Activated CD4-positive, alpha-beta T cell treated with anti-CD3 and anti-CD28 coated beads for 36 hours (primary cell): Measurements from ENCODE around the gene FOXF1. TPM values are rescaled to one million over a fixed set of nuclear protein-coding genes. Genes with fewer than 3 reads are reported as not detected.

Experiments
- ATAC-seq: fragments of 200-7000 bp; cut with Tn5 transposase; one replicate; pipeline ENCODE4 v1.10.0; 2021; ENCODE audit warnings: mild to moderate bottlenecking, moderate library complexity
- CTCF ChIA-PET: fragments of 350-600 bp; sonication (Branson Sonifier 250); formaldehyde crosslinking; loops from one replicate; lab custom pipeline; 2021; ENCODE audit warnings: antibody characterized with exemption; lab: Charles Lee
- POLR2A ChIA-PET: fragments of 350-600 bp; sonication (Branson Sonifier 250); formaldehyde crosslinking; loops from one replicate; lab custom pipeline; 2021; ENCODE audit warnings: antibody characterized with exemption, inconsistent platforms; lab: Charles Lee
- DNase-seq: peaks from one replicate; pipeline ENCODE4 v3.0.0-alpha.2; 2020
- H3K27ac Mint-ChIP-seq: one replicate; pipeline ENCODE4 v1.8.0; 2021; ENCODE audit warnings: mixed read lengths
- H3K27me3 Mint-ChIP-seq: one replicate; pipeline ENCODE4 v1.8.0; 2021; ENCODE audit warnings: mixed read lengths
- H3K36me3 Mint-ChIP-seq: one replicate; pipeline ENCODE4 v1.8.0; 2021; ENCODE audit warnings: low read depth, mixed read lengths
- H3K4me1 Mint-ChIP-seq: one replicate; pipeline ENCODE4 v1.8.0; 2021; ENCODE audit warnings: mixed read lengths
- H3K4me3 Mint-ChIP-seq: one replicate; pipeline ENCODE4 v1.8.0; 2021; ENCODE audit warnings: mild to moderate bottlenecking, moderate library complexity, mixed read lengths
- H3K9me3 Mint-ChIP-seq: one replicate; pipeline ENCODE4 v1.8.0; 2021; ENCODE audit warnings: low read depth, mixed read lengths
- intact Hi-C, 2 experiments: fragments of 100-400 bp; cut with DNase I in 1 of 2; cut with micrococcal nuclease in 1 of 2; formaldehyde crosslinking; loops; one replicate each; pipeline versions ENCODE4 v1.14.2 to v1.15.1; 2022 to 2024; cut with DNase I, micrococcal nuclease
- total RNA-seq, 2 experiments: library from RNA; stranded (reverse); gene quantifications; one replicate each; pipeline ENCODE4 v1.2.3, GENCODE V29; 2021

FOXF1 gene
- total RNA-seq, 2 experiments from 2014 or later: not detected

DNA sequence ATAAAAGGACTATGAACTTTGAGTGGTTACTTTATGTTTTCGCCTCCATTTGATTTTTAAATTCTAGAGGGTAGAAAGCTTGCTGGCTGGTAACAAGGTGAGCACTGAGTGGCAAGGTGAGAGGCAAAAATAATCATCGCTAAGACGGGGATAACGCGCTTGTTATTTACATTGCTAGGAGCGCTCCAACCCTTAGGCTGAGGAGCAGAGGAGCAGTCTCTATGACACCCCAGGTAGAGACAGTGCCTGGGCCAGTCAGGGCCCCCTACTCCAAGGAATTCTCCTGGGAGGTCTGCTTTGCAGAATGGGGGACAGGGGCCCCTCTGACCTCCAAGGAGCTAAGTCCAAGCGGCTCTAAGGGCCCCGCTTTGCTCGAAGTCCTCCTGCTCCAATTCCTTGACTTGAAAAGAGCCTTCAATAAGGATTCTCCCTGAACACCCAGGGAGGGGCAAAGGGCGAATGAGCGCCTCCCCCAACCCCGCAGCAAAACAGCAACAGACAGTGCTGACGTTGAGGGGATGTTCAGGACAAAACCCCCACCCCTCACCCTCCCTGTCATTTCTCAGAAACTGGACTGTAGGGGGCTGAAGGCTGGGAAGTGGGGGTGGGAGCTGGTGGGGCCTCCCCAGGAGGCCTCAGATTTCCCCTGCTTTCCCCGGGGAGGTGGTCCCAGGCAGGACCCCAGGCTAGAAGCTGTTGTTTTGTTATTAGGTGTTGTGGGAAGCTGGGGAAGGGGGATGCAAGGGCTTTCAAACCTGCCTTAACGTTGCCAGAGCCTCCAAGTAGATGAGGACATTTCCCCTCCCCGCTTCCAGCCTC is 10.2 kb upstream of the FOXF1 start:
- Mint-ChIP-seq H3K36me3 (no peaks in the 10 kb centered on the region), H3K27me3 (peaks cover 72% of the 10 kb centered on the region), H3K4me3 (no peak overlapping the region), H3K27ac (no peak overlapping the region), H3K4me1 (peaks cover 6% of the 10 kb centered on the region), H3K9me3 (no peaks in the 10 kb centered on the region)
- POLR2A ChIA-PET: no interaction called here
- intact Hi-C loops: loop anchor here in 1 of 2 experiments (2.0 to 5.0 kb wide), 2 partner anchors 15 to 213 kb away; no protein-coding TSS in a partner anchor
- CTCF ChIA-PET: no interaction called here
- DNase-seq (no peak), ATAC-seq (no peak)

DNA sequence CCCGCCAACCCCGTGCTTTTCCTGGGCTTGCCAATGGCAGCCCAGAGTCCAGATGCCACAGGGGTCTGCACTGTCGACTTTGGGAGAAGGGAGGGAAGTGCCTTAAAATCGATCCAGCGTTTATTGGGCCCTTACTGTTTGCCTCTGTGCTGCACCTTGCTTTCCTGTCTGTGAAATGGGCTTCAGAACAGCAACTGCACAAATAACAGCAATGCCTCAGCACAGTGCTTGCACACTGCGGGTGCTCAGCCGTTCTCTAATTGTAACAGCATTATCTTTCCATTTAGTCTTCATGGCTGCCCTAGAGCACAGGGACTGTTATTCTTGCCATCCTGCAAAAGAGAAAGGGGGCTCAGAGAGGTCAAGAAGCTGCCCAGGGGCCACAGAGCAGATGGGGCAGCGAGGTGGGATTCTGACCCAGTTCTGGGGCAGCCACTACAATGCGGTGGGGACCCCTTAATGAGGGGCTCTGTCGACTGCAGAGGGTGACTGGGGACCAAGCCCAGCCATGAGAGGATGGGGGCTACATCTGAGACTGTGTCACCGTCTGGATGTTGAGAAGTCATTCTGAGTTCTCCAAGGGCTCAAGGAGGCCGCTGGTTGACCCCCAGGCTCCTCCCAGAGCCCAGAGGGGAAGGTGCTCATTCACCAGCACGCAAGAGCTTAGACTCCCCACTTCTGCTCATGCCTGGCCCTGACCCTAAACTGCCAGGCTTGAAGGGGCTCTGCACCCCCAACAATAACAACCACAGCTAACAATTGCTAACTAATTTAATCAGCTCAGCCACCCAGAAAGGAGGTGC is 9.4 kb upstream of the FOXF1 start:
- Mint-ChIP-seq H3K4me1 (peaks cover 6% of the 10 kb centered on the region), H3K27ac (no peak overlapping the region), H3K9me3 (no peaks in the 10 kb centered on the region), H3K27me3 (peaks cover 68% of the 10 kb centered on the region), H3K4me3 (no peak overlapping the region), H3K36me3 (no peaks in the 10 kb centered on the region)
- intact Hi-C loops: no loop called here
- no peak for DNase-seq
- ChIA-PET POLR2A (no interaction called here), CTCF (interaction anchor here (0.5 to 1.1 kb wide), 3 partner anchors 18 to 742 kb away, joined by 3 read pairs; no protein-coding TSS in a partner anchor)
- no peak for ATAC-seq

DNA sequence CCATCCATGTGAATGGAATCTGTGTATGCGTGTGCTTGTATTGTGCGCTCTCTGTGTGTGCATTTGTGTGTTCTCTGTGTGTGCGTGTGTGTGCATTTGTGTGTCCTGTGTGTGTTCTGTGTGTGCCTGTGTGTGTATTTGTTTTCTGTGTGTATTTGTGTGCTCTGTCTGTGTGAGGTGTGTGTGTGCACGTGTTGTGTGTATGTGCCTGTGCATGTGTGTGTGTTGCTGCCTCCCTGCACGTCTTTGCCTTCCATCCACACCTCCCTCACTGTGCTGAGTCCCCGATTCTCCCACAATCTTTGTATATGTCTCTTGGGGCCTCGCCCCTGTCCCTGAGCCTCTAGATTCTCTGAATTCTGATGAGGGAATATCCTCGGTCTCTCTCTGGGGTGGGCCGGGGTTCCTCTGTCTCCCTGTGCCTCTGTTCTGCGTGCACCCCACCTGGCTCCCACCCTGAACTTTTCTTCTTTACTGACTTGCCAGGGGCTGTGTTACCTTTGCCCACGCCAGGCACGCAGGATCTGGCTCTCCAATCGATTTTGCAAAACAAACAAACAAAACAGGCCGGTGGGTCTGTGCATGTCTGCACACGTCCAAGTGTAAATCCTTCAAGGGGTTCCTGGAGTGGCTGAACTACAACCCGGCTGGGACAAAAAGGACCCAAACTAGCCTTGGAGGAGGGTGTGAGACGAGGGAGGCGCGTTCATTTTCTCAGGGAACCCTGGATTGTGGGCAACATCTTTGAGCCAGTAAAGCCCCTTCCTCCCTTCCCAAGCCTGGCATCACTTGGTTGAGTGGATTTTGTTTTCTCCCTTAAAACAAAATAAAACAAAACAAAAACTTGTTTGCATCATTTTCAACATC is 8.1 kb upstream of the FOXF1 start:
- Mint-ChIP-seq H3K4me1 (peaks cover 11% of the 10 kb centered on the region), H3K27me3 (peaks cover 72% of the 10 kb centered on the region), H3K4me3 (no peak overlapping the region), H3K27ac (no peak overlapping the region), H3K36me3 (no peaks in the 10 kb centered on the region), H3K9me3 (no peaks in the 10 kb centered on the region)
- intact Hi-C loops: no loop called here
- DNase-seq (no peak), ATAC-seq (no peak)
- POLR2A ChIA-PET: no interaction called here
- CTCF ChIA-PET: interaction anchor here (1.0 to 1.1 kb wide), 2 partner anchors 16 to 215 kb away, joined by 3 read pairs; no protein-coding TSS in a partner anchor

DNA sequence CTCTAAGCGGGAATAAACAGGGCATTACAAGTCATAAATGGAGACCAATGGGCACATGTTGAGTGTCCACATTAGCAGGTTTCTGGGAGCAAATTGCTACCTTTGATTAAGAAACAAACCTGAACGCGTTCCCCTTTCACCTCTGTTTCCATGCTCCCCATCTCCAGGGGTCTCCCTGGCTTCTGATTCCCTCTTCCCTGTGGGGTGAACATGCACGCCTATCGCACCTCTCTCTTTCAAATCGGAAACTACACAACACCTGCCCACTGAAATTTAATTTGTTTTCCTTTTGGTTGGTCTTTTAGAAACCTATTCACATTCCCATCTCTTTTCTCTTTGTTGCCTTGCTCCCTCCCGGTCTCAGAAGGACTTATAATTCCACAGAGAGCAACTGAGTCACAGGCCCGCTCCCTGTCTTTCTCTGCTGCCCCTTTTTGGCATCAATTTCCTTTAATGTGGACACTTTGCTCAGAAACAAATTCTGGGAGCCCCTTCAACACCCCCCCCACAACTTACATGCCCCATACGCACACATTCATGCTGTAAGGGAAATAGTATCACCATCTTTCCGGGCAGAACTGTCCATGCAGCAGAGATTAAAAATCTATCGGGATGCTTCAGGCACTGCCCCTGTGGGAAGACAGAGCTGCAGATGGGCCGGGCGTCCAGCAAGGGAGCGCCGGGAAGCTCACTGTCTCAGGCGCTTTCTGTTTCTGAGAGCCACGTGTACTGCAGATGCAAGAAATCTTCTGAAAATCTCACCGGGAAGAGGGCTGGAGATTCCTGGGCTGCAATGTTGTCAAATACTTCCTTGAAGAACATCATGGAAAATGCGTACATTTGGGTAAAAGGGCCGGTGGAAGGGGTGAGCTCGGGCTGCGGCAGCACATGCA is 7.2 kb upstream of the FOXF1 start:
- peaks cover 19% of the 10 kb centered on the region for H3K4me1 Mint-ChIP-seq
- POLR2A ChIA-PET: no interaction called here
- H3K27ac Mint-ChIP-seq: no peak overlapping the region
- DNase-seq (no peak), ATAC-seq (no peak)
- no peaks in the 10 kb centered on the region for H3K36me3 Mint-ChIP-seq
- H3K4me3 Mint-ChIP-seq: no peak overlapping the region
- H3K27me3 Mint-ChIP-seq: peaks cover 78% of the 10 kb centered on the region
- CTCF ChIA-PET: no interaction called here
- intact Hi-C loops: no loop called here
- no peaks in the 10 kb centered on the region for H3K9me3 Mint-ChIP-seq

DNA sequence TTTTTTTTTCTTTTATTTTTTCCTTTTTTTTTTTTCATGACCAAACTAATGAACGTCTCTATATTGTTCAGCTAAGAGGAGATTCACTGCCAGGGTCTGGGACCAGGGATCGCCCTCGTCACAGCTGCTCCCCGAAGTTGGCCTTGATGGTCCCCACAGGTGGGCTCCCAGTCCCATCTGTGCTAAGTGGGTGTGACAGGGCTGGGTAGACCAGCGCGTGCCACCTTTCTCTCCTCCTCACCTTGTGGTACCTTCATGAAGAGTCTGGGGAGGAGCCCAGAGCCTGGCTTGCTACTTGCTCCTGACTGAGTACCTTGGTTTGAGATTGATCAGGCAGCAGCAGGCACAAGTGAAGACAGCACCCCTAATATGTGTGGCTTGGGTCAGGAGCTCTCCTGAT is 6.5 kb upstream of the FOXF1 start:
- H3K4me1 Mint-ChIP-seq: peaks cover 19% of the 10 kb centered on the region
- ATAC-seq: no peak
- no peaks in the 10 kb centered on the region for H3K36me3 Mint-ChIP-seq
- ChIA-PET POLR2A (no interaction called here), CTCF (no interaction called here)
- no peak overlapping the region for H3K27ac Mint-ChIP-seq
- no peak for DNase-seq
- intact Hi-C loops: no loop called here
- no peaks in the 10 kb centered on the region for H3K9me3 Mint-ChIP-seq
- H3K4me3 Mint-ChIP-seq: no peak overlapping the region
- peaks cover 76% of the 10 kb centered on the region for H3K27me3 Mint-ChIP-seq

DNA sequence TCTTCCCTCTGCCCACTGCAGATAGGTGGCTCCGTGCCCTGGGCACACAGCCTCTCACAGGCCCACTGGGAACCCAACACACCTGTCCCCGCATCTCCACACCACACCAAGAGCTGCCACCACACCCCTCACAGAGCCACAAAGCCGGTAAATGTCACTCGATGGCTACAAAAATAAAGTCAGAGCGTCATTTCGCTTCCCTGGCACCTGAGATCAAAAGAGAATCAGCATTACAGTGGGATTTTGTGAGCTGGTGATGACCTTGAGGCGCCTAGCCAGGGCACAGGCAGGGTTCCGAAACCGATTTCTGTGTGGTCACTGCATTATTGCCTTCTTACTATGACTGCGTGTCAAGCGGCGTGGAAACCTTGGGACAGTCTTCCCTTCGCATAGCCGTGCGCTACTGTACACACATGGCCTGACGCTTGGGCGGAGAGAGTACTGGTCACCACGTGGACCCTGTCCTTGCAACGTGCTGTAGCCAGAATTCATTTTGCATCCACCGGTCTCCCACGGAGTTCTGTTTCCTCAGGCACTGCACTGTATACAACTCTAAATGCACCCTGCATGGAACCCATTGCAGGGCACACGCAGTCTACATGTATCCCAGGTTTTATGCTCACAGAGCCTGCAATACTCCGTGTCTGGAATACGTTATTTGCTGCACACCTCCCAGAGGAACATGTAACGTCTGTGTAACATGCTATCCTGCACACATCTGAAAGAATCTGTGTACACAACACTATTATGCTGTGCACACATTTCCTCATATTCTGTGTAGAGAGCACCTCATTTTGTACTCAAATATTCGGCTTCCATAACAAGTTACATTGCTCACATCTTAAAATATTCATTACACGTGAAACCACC is 5.8 kb upstream of the FOXF1 start:
- DNase-seq (no peak), ATAC-seq (no peak)
- intact Hi-C loops: loop anchor here (5.0 kb wide), 2 partner anchors 63 to 217 kb away; partner anchors contain the start of gene FOXC2 (in 1 of the 2)
- peaks cover 76% of the 10 kb centered on the region for H3K27me3 Mint-ChIP-seq
- POLR2A ChIA-PET: no interaction called here
- H3K27ac Mint-ChIP-seq: no peak overlapping the region
- CTCF ChIA-PET: no interaction called here
- no peaks in the 10 kb centered on the region for H3K9me3 Mint-ChIP-seq
- H3K36me3 Mint-ChIP-seq: no peaks in the 10 kb centered on the region
- peaks cover 24% of the 10 kb centered on the region for H3K4me1 Mint-ChIP-seq
- H3K4me3 Mint-ChIP-seq: no peak overlapping the region

DNA sequence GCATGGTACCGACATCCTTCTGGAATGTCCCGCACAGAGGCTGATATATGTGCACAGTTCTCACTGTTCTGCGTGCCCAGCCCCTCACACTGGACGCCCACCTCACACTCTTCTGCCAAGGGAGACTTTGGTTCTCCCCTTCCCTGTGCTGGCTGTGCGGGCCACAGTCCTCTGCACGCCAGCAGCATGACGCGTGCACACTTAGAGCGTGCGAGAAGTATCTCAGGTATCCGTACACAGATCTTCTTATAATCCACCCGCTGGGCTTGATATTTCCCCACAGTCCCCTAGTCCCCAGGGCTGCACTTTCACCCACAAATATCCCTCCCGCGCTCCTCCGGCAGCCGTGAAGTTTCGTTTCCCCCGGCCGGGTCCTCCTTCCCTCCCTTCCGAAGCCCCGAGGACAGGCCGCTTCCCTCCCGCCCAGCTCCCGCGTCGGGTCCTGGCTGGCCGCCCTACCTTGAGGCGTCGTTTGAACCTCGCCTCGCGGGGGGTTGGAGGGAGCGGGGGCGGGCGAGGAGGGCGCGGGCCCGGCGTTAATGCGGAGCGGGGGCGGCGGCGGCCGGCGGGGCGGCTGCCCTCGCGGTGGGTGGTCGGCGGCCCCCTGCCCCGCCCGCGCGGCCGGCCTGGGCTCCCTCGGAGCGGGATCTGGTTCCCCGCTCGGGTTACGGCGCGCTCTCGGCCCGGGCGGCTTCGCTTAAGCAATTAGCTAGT is 5.0 kb upstream of the FOXF1 start:
- CTCF ChIA-PET: interaction anchor here (0.8 kb wide), 1 partner anchor 13 kb away, joined by 3 read pairs; no protein-coding TSS in a partner anchor
- no peaks in the 10 kb centered on the region for H3K9me3 Mint-ChIP-seq
- intact Hi-C loops: loop anchor here (5.0 kb wide), 2 partner anchors 62 to 218 kb away; partner anchors contain the start of gene FOXC2 (in 1 of the 2)
- no peak overlapping the region for H3K27ac Mint-ChIP-seq
- H3K4me3 Mint-ChIP-seq: no peak overlapping the region
- peaks cover 24% of the 10 kb centered on the region for H3K4me1 Mint-ChIP-seq
- H3K27me3 Mint-ChIP-seq: peaks cover 70% of the 10 kb centered on the region
- ATAC-seq (no peak), DNase-seq (no peak)
- H3K36me3 Mint-ChIP-seq: no peaks in the 10 kb centered on the region
- POLR2A ChIA-PET: no interaction called here

DNA sequence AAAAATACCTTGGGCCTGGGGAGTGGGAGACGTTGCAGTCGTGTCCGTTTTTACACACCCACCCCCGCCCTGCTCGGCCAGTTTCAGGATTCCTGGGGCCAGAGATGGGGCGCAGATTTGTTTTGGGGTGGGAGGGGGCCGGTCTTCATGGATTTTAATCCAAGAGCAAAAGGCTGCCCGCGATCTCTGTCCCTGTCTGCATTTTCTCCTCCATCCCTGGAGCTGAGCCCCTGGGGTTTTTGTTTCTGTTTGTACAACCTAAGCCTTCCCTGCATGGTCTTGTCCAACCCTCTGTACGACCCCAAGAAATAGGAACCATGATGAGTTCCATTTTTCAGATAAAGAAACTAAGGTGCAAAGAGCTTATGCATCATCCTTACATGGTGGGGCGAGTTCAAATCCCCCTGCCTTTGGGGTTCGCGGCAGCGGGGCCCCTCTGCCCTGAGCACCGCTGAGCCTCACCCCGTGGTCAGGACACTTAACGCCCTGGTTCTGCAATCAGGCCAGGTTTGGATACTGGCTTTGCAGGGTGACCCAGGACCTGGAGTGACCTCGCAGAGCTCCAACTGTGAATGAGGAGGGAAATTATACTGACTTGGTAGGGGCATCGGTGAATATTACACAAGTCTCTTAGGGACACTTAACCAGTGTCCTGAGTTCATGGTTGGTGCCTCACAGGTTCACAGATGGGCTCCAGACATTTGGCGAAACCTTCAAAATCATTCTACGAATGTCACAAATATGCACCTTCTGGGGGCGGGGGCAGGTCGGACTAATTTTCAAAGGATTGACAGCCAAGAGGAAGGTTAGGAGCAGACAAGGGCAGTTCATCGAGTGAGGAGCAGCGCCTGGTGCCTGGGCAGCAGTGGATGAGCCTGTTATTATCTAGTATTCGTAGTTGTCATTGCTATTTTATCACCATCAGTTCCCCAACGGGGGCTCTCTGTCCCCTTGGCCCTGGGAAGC is 4.1 kb upstream of the FOXF1 start:
- Mint-ChIP-seq H3K27me3 (peaks cover 65% of the 10 kb centered on the region), H3K4me3 (no peak overlapping the region), H3K9me3 (no peaks in the 10 kb centered on the region), H3K4me1 (peaks cover 26% of the 10 kb centered on the region), H3K27ac (no peak overlapping the region), H3K36me3 (no peaks in the 10 kb centered on the region)
- DNase-seq: no peak
- intact Hi-C loops: loop anchor here (2.0 to 5.0 kb wide), 3 partner anchors 13 to 219 kb away; partner anchors contain the start of gene FOXC2 (in 1 of the 2)
- ChIA-PET POLR2A (no interaction called here), CTCF (interaction anchor here (0.6 to 1.0 kb wide), 3 partner anchors 12 to 220 kb away, joined by 3 to 4 read pairs (median 3); no protein-coding TSS in a partner anchor)
- ATAC-seq: no peak
